ENCODE measurements around the gene EMC7.

- TF ChIP-seq CTCF (IDR thresholded peaks at IDR 0.05) (no peak), POLR2A (IDR thresholded peaks at IDR 0.05) (no peak), POLR2AphosphoS5 (IDR thresholded peaks at IDR 0.05) (no peak)
Measured at GRCh38 chr15:34116620-34117019, 15.0 kb upstream of the EMC7 start.

Data from prostate gland (tissue), 2 donors.